ENCODE measurements around the gene NUP205. TPM values are rescaled to one million over a fixed set of nuclear protein-coding genes. Genes with fewer than 3 reads are reported as not detected.

The NUP205 gene
- total RNA-seq, 1 experiment from 2014 or later, result 148 TPM

- no TSS peak for BruUV-seq (replicated peaks)
- Histone ChIP-seq H3K27me3 (replicated peaks; ENCODE audit: insufficient read depth, low read depth, low read length, poor library complexity) (no peaks in the 10 kb centered on the region), H3K4me1 (ENCODE audit: insufficient read depth, low read length, poor library complexity, severe bottlenecking) (no peaks in the 10 kb centered on the region), H3K4me3 (ENCODE audit: low read depth, low read length, poor library complexity, severe bottlenecking) (no peak overlapping the region), H3K27ac (ENCODE audit: low read depth, low read length, poor library complexity, severe bottlenecking) (no peak overlapping the region), H3K9me3 (ENCODE audit: low read depth, low read length, poor library complexity, severe bottlenecking) (no peaks in the 10 kb centered on the region), H3K36me3 (ENCODE audit: insufficient read depth, low read length, poor library complexity, severe bottlenecking) (peaks cover 80% of the 10 kb centered on the region)
- ChIA-PET POLR2A (ENCODE audit: low non-redundant PET) (interaction anchor here (0.5 kb wide), 1 partner anchor 15 kb away, joined by 3 read pairs; no protein-coding TSS in a partner anchor), CTCF (no interaction called here)
- intact Hi-C loops (cut with micrococcal nuclease; ENCODE audit: unreplicated experiment), result no loop called here
- TF ChIP-seq EZH2 (IDR thresholded peaks at IDR 0.05; ENCODE audit: borderline replicate concordance, low read depth, low read length, poor library complexity, severe bottlenecking) (no peak), CTCF (conservative IDR thresholded peaks at IDR 0.05; ENCODE audit: low read depth, low read length) (no peak)
- DNase-seq (ENCODE audit: low spot score), result no peak
Measured at GRCh38 chr7:135584362-135585353, 26.9 kb downstream of the NUP205 start.

GRCh38 chr7:135597181-135597925, 39.6 kb downstream of the NUP205 start:
- H3K36me3 ChIP-seq (ENCODE audit: insufficient read depth, low read length, poor library complexity, severe bottlenecking), result peaks cover 80% of the 10 kb centered on the region
- POLR2A ChIA-PET (ENCODE audit: low non-redundant PET), result interaction anchor here (0.7 kb wide), 1 partner anchor 276 kb away, joined by 3 read pairs; no protein-coding TSS in a partner anchor

More at GRCh38 chr7:135597181-135597925, 39.6 kb downstream of the NUP205 start:
- CTCF ChIA-PET, result interaction anchor here (0.6 kb wide), 1 partner anchor 88 kb away, joined by 5 read pairs; the partner anchor contains the start of gene CNOT4
- H3K27ac ChIP-seq (ENCODE audit: low read depth, low read length, poor library complexity, severe bottlenecking), result no peak overlapping the region
- no peaks in the 10 kb centered on the region for H3K27me3 ChIP-seq (replicated peaks; ENCODE audit: insufficient read depth, low read depth, low read length, poor library complexity)
- H3K9me3 ChIP-seq (ENCODE audit: low read depth, low read length, poor library complexity, severe bottlenecking), result no peaks in the 10 kb centered on the region
- peaks cover 16% of the 10 kb centered on the region for H3K4me1 ChIP-seq (ENCODE audit: insufficient read depth, low read length, poor library complexity, severe bottlenecking)
- no peak overlapping the region for H3K4me3 ChIP-seq (ENCODE audit: low read depth, low read length, poor library complexity, severe bottlenecking)
- TF ChIP-seq CTCF (conservative IDR thresholded peaks at IDR 0.05; ENCODE audit: low read depth, low read length) (no peak), EZH2 (IDR thresholded peaks at IDR 0.05; ENCODE audit: borderline replicate concordance, low read depth, low read length, poor library complexity, severe bottlenecking) (no peak)
- no TSS peak for BruUV-seq (replicated peaks)
- peak; percentile 11 for DNase-seq (ENCODE audit: low spot score)
- intact Hi-C loops (cut with micrococcal nuclease; ENCODE audit: unreplicated experiment), result no loop called here
